ENCODE data around the gene WDFY2.
"Not testable (repeated sequence)": the region's sequence is repeated elsewhere in the genome, so short reads cannot be mapped to it uniquely, and the experiment has no call there.

WDFY2 gene, protein sequence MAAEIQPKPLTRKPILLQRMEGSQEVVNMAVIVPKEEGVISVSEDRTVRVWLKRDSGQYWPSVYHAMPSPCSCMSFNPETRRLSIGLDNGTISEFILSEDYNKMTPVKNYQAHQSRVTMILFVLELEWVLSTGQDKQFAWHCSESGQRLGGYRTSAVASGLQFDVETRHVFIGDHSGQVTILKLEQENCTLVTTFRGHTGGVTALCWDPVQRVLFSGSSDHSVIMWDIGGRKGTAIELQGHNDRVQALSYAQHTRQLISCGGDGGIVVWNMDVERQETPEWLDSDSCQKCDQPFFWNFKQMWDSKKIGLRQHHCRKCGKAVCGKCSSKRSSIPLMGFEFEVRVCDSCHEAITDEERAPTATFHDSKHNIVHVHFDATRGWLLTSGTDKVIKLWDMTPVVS

DNA sequence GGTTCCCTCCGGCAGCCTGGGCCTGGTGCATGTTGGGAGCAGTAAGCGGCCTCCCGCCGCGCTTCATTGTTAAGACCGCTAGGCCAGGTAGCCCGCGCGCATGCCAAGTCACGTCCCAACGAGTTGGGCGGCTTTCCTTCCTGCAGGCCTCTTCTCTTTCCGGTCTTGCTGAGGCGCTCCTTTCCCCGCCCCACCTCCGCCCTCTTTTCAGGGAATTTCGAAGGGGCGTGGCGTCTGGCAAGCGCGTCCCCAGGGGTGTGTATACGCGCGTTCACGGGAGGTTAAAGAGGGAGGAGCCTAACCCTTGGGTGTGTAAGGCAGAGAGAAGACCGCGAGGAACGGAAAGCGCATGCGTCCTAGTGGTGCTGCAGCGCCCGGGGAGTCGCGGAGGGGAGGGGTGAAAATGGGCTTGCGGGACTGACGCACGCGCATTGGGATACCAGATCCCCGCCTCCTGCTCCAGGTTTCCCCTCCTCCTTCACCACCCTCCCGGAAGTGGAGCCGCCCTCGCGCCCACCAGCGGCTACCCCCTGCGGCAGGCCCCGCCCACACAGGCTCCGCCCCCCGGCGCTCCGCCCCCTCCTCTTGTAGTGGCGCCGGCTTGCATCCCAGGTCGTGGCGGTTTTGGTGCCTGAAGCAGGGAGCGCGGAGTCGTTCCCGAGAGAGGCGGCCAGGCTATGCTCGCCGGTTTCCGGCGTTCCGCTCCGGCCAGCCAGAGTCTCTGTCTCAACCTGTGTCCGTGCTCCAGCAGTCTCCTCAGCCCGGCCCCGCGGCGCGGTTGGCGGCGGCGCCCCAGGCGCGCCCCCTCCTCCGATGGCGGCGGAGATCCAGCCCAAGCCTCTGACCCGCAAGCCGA, at the start of gene WDFY2:
Gene WDFY2 (plus strand): TSS at position 588 of the 856 bp plus-strand sequence. CDS start 226 bp downstream, at position 814.
- peak; percentile 98 to 99 for DNase-seq (ENCODE audit: extremely low read depth in 1 of 2, low read depth in 1 of 2)

DNA sequence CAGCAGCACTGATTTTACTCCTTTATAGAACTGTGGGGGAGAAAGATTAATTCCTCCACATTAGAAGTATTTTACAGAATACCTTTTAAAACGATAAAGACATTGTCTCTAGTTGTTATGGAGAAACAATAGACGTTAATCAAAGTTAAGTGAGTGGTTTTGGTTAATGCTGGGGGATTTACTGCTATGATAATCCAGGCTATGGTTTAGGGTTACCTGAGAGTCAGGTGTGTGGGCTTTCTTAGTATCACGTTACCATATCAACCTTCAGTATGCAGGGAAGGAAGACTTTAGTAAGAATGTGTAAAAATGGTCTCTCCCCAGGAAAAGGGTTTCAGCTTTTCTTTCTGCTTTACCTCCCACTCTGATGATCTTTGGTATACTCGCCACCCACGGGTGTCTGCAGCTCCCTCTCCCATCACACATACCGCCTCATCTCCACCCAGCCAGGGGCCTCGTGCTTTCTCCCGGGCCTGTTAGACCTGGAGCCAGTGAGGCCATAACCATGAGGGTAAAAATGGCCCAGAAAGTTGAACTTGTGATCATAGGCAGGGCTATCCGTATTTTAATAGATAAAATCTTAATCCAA, 45.6 kb upstream of the WDFY2 start:
- DNase-seq (ENCODE audit: extremely low read depth in 1 of 2, low read depth in 1 of 2): no peak

DNA sequence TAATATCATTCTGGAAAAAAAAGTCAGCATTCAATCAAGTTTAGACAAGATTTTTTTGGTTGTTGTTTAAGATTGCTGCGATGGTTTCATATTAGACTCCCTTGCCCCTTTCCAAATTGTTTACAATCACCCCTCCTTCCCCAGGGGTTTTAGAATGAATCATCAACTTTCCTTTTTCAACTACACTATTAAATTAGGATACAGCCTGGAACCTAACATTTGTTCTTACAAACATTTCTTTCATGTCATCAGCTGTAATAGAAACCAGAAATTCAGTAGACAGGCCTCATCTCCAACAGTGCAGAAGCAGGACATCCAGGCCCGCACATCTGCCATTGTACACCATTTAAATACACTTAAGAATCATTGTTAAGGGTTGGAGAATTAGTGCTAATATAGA, 44.4 kb upstream of the WDFY2 start:
- DNase-seq (ENCODE audit: extremely low read depth in 1 of 2, low read depth in 1 of 2): no peak

DNA sequence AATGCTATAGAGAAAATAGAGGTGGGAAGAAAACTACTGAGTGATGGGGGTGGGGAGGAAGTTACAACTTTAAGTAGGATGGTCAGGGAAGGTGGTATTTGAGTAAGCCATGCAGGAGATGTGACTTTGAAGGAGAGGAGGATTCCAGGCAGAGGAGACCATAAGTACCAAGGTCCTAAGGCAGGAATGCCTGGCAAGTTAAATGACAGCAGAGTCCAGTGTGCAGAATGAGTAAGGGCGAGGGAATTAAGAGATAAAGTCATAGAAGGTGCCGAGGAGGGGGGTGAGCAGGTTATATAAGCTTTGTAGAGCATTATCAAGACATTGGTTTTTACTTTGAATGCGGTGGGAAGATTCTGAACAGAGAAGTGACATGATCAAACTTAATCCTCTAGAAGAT, 43.2 kb upstream of the WDFY2 start:
- DNase-seq (ENCODE audit: extremely low read depth in 1 of 2, low read depth in 1 of 2): no peak

DNA sequence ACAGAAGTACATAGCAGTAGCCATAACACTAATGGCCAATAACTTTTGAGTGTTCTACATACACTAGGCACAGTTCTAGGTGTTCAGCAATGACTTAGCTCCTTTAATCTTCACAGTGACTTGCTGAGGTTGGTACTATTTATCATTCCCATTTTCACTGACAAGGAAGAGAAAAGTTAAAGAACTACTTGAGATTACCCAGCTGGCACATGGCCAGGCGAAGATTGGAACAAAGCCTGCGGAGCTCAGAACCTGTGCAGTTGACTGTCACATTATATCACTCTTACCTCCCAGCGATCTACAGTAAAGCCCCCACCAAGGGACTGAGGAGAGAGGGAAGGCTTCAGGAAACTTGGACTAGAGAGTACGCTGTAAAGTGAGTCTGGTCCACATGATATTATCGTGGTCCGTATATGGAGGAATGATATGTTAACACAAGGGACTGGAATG, 42.4 kb upstream of the WDFY2 start:
- DNase-seq (ENCODE audit: extremely low read depth in 1 of 2, low read depth in 1 of 2): no peak

DNA sequence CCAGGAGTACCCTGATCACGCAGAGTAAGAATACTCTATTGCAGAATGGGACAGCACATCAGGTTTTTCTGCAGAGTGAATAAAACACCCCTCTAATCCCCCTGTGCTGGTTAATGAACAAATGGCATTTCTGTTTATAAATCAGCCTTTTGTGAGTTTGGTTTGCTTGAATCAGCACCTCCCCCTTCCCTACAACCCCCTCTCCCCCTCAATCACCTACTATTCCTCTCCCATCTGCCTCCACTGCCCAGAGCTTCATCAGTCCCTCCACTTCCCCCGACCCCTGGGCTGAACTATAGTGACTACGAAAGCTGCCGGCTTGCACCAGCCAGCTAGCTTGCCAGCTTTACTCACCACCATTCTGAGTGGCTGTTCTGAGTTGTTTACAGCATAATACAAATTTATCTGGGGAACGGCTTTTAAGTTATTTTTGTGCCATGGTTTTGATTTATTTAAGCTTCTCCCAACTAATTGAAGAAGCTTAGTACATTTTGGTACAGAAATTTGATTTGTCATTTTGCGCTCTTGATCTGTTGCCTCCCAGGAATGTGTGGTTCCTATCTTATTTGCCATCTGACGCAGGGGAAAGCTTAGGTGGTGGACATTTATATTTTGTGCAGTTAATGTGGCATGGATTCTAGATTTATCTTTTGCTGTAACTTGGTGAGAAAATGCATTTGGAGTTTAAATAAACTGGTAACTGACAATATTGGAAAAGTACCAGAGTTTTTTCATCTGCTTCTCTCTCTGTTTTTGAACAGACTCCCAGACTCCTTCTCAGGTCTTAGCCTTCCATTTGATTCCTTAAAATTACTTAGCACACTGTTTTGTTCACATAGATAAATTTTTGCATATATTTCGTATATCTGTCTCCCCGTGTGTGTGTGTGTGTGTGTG, 41.7 kb upstream of the WDFY2 start:
- no peak for DNase-seq (ENCODE audit: extremely low read depth in 1 of 2, low read depth in 1 of 2)

DNA sequence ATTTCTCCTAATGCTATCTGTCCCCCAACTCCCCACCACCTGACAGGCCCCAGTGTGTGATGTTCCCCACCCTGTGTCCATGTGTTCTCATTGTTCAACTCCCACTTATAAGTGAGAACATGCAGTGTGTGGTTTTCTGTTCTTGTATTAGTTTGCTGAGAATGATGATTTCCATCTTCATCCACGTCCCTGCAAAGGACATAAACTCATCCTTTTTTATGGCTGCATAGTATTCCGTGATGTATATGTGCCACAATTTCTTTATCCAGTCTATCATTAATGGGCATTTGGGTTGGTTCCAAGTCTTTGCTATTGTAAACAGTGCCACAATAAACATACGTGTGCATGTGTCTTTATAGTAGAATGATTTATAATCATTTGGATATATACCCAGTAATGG, 38.8 kb upstream of the WDFY2 start:
- DNase-seq (ENCODE audit: extremely low read depth in 1 of 2, low read depth in 1 of 2): not testable (repeated sequence)

DNA sequence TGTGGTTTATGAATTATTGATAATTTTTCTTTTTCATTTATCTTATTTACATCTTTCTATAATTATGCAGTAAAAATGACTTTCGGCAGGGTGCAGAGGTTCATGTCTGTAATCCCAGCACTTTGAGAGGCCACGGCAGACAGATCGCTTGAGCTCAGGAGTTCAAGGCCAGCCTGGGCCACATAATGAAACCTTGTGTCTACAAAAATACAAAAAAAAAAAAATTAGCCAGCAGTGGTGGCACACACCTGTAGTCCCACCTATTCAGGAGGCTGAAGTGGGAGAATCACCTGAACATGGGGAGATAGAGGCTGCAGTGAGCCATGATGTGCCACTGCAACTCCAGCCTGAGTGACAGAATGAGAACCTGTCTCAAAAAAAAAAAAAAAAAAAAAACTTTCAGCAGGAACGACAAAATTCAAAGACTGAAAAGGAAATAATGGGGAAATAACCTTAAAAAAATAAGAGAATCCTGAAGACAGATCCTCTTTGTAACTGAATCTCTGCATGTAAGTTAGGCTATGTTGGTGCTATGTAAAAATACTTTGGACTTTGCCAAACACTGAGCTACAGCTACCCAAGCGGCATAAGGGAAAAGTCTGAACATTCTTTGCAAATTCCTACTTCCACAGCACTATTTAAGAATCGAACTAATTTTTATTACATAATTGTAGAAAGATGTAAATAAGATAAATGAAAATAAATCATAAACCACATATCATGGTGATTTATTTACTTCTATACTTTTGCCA, 36.7 kb upstream of the WDFY2 start:
- no peak for DNase-seq (ENCODE audit: extremely low read depth in 1 of 2, low read depth in 1 of 2)

DNA sequence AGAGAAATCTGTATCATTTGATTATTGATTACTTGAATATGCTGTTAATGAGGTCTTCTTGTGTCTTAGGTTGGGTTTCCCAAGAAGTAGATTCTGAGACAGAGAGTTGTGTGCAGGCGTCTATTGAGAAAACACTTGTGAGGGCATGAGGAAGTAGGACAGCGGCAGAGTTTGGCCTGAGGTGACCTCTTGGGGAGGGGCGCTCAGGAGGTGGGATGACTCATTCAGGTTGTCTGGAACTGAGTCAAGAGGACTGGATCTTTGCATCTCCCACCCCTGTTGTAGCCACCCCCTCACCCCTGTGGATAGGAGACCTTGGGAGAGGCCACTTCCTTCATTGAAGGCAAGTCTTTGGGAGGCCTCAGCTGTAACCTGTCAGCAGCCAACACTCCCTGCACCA, 35.2 kb upstream of the WDFY2 start:
- DNase-seq (ENCODE audit: extremely low read depth in 1 of 2, low read depth in 1 of 2): no peak

DNA sequence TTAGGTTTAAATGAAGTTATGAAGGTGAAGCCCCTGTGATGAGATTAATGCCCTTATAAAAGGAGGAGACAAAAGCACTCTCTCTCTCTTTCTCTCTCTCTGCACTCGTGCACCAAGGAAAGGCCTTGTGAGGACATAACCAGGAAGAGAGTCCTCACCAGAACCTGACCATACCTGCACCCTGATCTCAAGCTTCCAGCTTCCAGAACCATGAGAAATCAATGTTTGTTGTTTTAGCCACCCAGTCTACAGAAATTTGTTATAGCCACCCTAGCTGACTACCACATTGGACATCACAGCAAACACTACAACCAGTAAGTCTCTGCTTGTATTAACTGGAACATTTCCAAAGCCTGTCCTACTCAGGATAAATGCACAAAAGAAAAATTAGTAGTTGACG, 34.7 kb upstream of the WDFY2 start:
- no peak for DNase-seq (ENCODE audit: extremely low read depth in 1 of 2, low read depth in 1 of 2)

DNA sequence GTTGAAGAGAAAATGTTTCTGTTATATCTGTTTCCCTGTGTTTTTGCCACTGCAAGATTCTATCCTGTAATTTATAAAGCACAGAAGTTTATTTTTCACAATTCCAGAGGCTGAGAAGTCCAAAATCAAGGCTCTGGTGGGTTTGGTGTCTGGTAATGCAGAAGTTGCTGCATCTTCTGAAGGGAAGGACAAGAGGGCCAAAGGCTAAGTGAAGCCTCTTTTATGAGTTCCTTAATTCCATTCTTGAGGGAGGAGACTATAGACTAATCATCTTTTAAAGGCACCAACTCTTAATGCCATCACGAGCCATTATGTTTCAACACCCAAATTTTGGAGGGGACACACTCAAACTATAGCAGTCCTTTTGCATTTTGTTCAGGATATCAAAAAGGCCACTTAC, 34.1 kb upstream of the WDFY2 start:
- DNase-seq (ENCODE audit: extremely low read depth in 1 of 2, low read depth in 1 of 2): no peak

DNA sequence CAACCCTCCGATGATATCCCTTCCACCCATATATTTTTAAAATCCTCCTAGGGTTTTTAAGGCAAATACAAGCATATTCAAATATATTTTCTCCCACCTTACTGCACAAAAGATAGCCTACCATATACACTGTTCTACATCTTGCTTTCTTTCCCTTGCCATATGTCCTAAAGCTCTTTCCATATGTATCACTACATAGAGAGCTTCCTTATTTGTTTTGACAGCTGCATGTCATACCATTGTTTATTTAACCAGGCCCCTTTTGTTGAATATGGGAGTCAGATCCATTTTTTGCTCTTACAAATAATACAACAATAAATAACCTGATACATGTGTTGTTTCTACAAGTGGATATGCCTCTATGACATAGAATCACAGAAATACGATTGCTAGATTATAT, 32.8 kb upstream of the WDFY2 start:
- no peak for DNase-seq (ENCODE audit: extremely low read depth in 1 of 2, low read depth in 1 of 2)

DNA sequence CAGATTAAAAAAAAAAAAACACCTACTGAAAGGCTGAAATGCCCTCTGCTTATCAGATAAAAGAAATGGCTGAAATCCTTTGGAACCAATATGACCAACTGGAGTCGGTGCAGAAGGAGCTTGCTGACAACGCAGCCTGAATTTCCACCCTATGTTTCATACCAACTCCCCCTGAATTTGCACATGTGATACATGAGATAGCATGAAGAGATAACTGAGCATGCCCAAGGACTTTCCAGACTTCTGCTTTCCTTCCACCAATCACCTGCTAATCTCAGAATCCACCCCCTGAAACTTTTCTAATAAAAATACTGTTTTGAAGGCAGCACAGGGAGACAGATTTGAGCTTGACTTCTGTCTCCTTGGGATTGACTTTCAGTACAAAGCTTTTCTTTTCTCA, 32.2 kb upstream of the WDFY2 start:
- DNase-seq (ENCODE audit: extremely low read depth in 1 of 2, low read depth in 1 of 2): no peak

DNA sequence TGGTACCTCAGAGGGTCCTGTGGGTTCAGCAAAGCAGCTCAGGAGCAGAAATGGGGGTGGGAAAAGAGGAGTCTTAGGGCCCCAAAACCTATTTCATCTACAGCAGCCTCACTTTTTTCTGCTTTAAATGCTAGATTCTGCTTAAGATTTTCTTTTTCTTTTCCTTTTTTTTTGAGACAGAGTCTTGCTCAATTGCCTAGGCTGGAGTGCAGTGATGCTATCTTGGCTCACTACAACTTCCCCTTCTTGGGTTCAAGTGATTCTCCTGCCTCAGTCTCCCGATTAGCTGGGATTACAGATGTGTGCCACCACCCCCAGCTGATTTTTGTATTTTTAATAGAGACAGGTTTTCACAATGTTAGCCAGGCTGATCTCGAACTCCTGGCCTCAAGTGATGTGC, 30.7 kb upstream of the WDFY2 start:
- DNase-seq (ENCODE audit: extremely low read depth in 1 of 2, low read depth in 1 of 2): no peak

DNA sequence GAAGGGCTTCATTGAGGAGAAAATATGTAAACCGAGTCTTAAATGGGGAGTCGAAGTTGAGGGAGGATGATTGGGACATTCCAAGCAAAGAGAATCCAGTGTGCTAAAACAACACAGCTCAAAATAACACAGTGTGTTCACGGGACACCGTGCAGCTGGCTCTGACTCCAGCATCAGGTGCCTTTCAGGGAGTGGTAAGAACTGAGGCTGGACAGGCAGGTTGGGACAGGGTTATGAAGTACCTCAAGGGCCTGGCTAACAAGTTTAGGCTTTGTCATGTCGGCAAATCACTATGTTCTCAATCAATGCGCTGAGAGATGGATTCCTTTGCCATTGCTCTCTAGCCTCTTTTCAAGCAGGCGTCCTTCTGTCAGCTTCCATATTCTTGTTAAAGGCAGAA, 27.5 kb upstream of the WDFY2 start:
- no peak for DNase-seq (ENCODE audit: extremely low read depth in 1 of 2, low read depth in 1 of 2)

DNA sequence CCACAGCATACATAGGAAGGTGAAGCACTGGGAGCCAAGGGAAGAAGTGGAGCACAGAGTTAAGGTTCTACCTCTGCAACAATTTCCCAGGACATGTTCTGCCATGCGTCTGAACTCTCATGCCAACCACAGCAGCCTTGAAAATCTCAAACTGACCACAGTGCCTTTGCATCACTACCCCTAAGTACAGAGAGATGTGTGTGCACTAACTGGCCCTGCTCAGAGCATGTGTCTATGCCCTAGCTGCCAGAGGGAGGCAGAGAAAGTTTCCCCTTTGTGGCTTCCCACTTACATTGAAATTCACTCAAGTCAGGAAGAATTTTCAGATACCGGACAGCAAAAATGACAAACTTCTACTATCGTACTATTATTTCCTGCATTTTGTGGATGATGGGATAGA, 26.8 kb upstream of the WDFY2 start:
- no peak for DNase-seq (ENCODE audit: extremely low read depth in 1 of 2, low read depth in 1 of 2)

DNA sequence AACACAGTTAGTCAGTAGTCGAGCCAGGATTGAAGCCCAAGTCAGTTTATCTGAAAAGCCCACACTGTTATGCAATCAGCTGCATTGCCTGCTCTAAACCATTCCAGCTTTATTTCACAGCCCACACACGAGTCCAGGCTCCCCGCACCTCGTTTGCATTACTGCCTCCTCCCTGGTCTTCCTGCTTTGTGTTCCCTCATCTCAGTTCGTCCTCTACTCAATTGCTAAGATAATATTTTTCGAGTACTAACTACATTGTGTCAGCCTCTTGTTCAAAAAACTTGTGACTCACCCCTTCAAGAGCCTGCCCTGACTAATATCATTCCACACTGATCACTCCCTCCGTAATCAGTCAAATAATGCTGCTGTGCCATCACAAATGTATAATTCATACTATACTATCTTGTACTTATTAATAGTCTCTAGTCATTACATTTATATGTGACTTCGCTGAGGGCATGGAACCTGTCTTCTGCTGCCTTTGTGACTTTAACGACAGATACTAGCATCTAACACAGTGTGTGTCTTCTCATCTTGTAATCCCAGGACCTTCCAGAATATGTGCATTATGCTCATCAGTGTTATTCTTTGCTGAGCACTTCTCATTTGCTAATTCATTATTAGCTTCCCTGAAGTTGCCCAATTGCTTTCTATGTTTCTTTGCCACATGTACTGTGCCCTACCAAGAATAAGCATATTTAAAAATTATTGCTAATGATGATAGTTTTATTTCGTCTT, 26.2 kb upstream of the WDFY2 start:
- DNase-seq (ENCODE audit: extremely low read depth in 1 of 2, low read depth in 1 of 2): no peak

DNA sequence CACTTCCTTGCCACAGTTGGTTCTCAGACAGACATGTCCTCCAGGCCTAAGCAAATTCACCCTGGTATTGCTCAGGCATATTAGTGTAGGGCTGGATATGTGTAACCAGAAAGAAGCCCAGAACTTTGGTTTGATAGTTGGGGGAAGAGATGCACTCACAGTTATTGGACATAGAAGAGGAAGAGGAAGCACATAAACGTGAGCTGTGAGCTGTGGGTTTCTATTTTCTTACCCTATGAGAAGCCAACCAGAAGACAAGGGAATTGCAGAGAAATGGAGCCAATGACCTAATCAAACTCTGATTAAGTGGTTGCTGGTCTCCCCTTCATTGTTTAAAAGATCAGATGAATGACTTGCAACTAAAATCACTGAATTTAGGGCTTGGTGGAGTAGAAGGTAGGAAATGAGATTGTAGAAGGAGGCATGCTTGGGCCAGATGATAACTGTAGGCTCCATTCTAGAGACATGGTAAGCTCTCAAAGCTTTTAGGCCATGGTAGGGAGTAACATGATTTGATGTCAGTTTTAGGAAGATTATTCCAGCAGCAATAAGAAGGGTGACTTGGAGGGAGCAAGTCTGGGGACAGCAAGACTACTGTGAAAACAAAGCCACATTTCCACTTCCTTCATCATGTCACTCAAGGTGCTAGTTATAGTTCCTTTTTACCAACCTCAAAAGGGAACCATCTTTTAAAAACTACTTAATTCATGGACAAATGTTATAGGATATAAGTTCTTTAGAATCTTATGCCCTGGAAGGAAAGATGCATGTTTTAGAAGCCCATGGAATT, 24.1 kb upstream of the WDFY2 start:
- no peak for DNase-seq (ENCODE audit: extremely low read depth in 1 of 2, low read depth in 1 of 2)
